ENCODE data around the gene ATG3. TPM values are rescaled to one million over a fixed set of nuclear protein-coding genes. Genes with fewer than 3 reads are reported as not detected.

The ATG3 gene
- total RNA-seq, 2 donors from 2014 or later = 45.7 to 73.5 TPM

- Histone ChIP-seq H3K9me3 (no peaks in the 10 kb centered on the region), H3K27ac (no peak overlapping the region), H3K4me3 (no peak overlapping the region), H3K27me3 (replicated peaks; ENCODE audit: insufficient read depth) (no peaks in the 10 kb centered on the region), H3K36me3 (no peaks in the 10 kb centered on the region), H3K4me1 (replicated peaks) (no peaks in the 10 kb centered on the region)
- intact Hi-C loops (cut with DNase I) = no loop called here
- WGBS = 57% methylated on average over 4 of the region's 4 CpGs
- no peak for DNase-seq (ENCODE audit: low spot score)
- TF ChIP-seq POLR2AphosphoS5 (IDR thresholded peaks at IDR 0.05) = no peak
- no peak for TF ChIP-seq CTCF (IDR thresholded peaks at IDR 0.05)
- no peak for TF ChIP-seq POLR2A (IDR thresholded peaks at IDR 0.05)
These were observed 42.8 kb upstream of the ATG3 start for GRCh38 chr3:112604536-112604935.

GRCh38 chr3:112602217-112602838, 40.6 kb upstream of the ATG3 start:
- no peak for TF ChIP-seq POLR2AphosphoS5 (IDR thresholded peaks at IDR 0.05)
- no peak for TF ChIP-seq CTCF (IDR thresholded peaks at IDR 0.05)
- TF ChIP-seq POLR2A (IDR thresholded peaks at IDR 0.05) = no peak
- intact Hi-C loops (cut with DNase I) = no loop called here
- DNase-seq (ENCODE audit: low spot score) = no peak
- Histone ChIP-seq H3K27me3 (replicated peaks; ENCODE audit: insufficient read depth) (no peaks in the 10 kb centered on the region), H3K4me1 (replicated peaks) (no peaks in the 10 kb centered on the region), H3K4me3 (no peak overlapping the region), H3K9me3 (no peaks in the 10 kb centered on the region), H3K36me3 (no peaks in the 10 kb centered on the region), H3K27ac (no peak overlapping the region)

GRCh38 chr3:112598731-112599130, 37.0 kb upstream of the ATG3 start:
- intact Hi-C loops (cut with DNase I) = no loop called here
- no peak for TF ChIP-seq POLR2A (IDR thresholded peaks at IDR 0.05)
- TF ChIP-seq POLR2AphosphoS5 (IDR thresholded peaks at IDR 0.05) = no peak
- no peak for TF ChIP-seq CTCF (IDR thresholded peaks at IDR 0.05)
- DNase-seq (ENCODE audit: low spot score) = no peak

GRCh38 chr3:112597945-112598344, 36.2 kb upstream of the ATG3 start:
- no peaks in the 10 kb centered on the region for H3K4me1 ChIP-seq (replicated peaks)
- TF ChIP-seq POLR2A (IDR thresholded peaks at IDR 0.05) (no peak), CTCF (IDR thresholded peaks at IDR 0.05) (no peak), POLR2AphosphoS5 (IDR thresholded peaks at IDR 0.05) (no peak)
- no peaks in the 10 kb centered on the region for H3K9me3 ChIP-seq
- no peak overlapping the region for H3K27ac ChIP-seq
- intact Hi-C loops (cut with DNase I) = no loop called here
- no peaks in the 10 kb centered on the region for H3K27me3 ChIP-seq (replicated peaks; ENCODE audit: insufficient read depth)
- DNase-seq (ENCODE audit: low spot score) = no peak
- no peak overlapping the region for H3K4me3 ChIP-seq
- 96% methylated on average over 2 of the region's 2 CpGs for WGBS
- no peaks in the 10 kb centered on the region for H3K36me3 ChIP-seq

More at GRCh38 chr3:112598731-112599130, 37.0 kb upstream of the ATG3 start:
- Histone ChIP-seq H3K4me1 (replicated peaks) (no peaks in the 10 kb centered on the region), H3K9me3 (no peaks in the 10 kb centered on the region), H3K4me3 (no peak overlapping the region), H3K27me3 (replicated peaks; ENCODE audit: insufficient read depth) (no peaks in the 10 kb centered on the region), H3K27ac (no peak overlapping the region), H3K36me3 (no peaks in the 10 kb centered on the region)

- no peaks in the 10 kb centered on the region for H3K36me3 ChIP-seq
- 62% methylated on average over 2 of the region's 2 CpGs for WGBS
- DNase-seq (ENCODE audit: low spot score) = no peak
- TF ChIP-seq POLR2AphosphoS5 (IDR thresholded peaks at IDR 0.05) = no peak
- H3K27me3 ChIP-seq (replicated peaks; ENCODE audit: insufficient read depth) = no peaks in the 10 kb centered on the region
- H3K4me3 ChIP-seq = no peak overlapping the region
- intact Hi-C loops (cut with DNase I) = no loop called here
- H3K4me1 ChIP-seq (replicated peaks) = no peaks in the 10 kb centered on the region
- H3K27ac ChIP-seq = no peak overlapping the region
- no peaks in the 10 kb centered on the region for H3K9me3 ChIP-seq
These were observed 33.1 kb upstream of the ATG3 start for GRCh38 chr3:112594856-112595255.

Measured in prostate gland (tissue), 2 donors.